Fibroblast of mammary gland (primary cell): Measurements from ENCODE around the gene FIGLA.
A peak's percentile ranks its signal among the peaks of the same experiment; 100 is the strongest.

Experiments
- DNase-seq: peaks from one replicate; pipeline ENCODE4 v3.0.0-alpha.2; 2010; ENCODE audit warnings: low read depth
- H3K4me3 ChIP-seq: 2 replicates; pipeline ENCODE4 v1.5.1; 2011; ENCODE audit warnings: low read depth, mild to moderate bottlenecking, low read length, moderate library complexity; ENCODE audit not compliant: control insufficient read depth
- TF ChIP-seq, protein P1 (sequence below): conservative IDR thresholded peaks from 2 replicates; pipeline ENCODE4 v1.5.1; 2011; ENCODE audit warnings: low read depth, low read length, inconsistent platforms; ENCODE audit not compliant: control insufficient read depth, insufficient read depth

The FIGLA gene

DNA sequence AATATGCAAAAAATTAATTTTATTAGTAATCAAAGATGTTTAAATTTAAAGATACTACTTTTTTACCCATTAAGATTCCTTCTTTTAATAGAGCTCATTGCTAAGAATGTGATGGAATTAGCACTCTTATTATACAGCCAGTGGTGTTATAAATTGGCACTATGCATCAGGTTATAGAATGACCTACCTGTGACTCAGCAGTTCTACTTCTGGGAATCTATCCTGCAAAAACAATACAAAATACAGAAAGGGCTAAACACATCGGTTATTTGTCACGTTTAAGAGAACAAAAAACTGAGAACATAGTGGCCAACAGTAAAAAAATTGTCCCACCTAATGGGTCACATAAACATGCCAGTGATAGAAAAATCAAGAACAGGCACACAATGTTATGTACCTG, 13.0 kb downstream of the FIGLA start:
- TF ChIP-seq, protein P1, sequence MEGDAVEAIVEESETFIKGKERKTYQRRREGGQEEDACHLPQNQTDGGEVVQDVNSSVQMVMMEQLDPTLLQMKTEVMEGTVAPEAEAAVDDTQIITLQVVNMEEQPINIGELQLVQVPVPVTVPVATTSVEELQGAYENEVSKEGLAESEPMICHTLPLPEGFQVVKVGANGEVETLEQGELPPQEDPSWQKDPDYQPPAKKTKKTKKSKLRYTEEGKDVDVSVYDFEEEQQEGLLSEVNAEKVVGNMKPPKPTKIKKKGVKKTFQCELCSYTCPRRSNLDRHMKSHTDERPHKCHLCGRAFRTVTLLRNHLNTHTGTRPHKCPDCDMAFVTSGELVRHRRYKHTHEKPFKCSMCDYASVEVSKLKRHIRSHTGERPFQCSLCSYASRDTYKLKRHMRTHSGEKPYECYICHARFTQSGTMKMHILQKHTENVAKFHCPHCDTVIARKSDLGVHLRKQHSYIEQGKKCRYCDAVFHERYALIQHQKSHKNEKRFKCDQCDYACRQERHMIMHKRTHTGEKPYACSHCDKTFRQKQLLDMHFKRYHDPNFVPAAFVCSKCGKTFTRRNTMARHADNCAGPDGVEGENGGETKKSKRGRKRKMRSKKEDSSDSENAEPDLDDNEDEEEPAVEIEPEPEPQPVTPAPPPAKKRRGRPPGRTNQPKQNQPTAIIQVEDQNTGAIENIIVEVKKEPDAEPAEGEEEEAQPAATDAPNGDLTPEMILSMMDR = no peak
- H3K4me3 ChIP-seq = no peak overlapping the region
- DNase-seq = peak; percentile 14

DNA sequence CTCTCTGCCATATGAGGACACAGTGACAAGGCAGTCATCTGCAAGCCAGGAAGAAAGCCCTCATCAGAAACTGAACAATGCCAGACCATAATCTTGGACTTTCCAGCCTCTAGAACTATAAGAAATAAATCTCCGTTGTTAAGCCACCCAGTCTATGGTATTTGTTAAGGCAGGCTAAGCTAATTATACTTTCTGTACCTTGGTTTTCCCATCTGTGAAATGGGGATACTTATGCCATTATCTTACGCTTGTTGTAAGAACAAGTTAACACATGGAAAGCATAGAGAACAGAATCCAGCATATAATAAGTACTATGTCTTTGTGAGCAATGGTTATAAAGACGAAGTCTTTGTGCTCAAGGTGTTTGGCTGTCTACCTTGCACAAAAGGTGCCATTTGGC, 14.2 kb downstream of the FIGLA start:
- TF ChIP-seq, protein P1 = no peak
- DNase-seq = no peak
- no peak overlapping the region for H3K4me3 ChIP-seq

DNA sequence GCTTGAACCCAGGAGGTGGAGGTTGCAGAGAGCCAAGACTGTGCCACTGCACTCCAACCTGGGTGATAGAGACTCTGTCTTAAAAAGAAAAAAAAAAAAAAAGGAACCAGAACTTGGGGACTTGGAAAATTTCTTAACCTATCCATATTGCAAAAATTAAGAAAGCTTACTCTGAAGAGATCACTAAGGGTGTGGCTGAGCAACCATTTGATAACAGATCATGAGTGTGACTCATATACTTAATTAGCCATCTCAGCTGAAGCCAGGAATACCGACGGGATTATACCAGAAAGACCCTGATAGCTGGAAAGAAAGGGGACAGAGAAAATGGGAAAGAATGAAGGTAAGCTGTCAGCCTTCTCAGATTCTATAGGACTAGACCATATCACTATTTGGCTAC, 15.3 kb downstream of the FIGLA start:
- TF ChIP-seq, protein P1 = no peak
- H3K4me3 ChIP-seq = no peak overlapping the region
- no peak for DNase-seq

DNA sequence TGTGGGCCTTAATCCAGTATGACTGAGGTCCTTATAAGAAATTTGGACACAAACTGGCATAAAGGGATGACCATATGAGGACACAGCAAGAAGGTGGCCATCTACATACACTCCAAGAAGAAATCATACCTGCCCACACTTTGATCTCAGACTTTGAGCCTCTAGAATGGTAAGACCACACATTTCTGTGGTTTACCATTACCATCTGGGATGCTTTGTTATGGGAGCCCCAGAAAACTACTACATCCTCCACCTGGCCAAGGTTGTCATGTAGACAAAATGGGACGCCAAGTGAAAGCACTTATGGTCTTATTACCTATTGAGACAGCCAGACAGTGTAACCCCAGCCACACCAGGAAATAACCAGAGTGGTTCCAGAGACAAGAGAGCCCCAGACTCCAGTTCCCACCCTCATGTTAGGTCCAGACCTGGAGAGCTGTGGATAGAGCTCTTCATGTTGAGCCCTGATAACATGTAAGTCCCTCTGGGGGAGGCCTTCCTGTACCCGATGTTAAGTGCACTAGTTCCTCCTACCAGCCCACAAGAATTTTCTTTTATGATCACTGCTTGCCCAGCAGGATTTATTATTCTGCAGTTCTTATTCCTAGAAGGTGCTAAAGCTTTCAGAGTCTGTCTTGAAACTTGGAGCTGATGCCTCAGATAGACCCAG, 17.8 kb downstream of the FIGLA start:
- TF ChIP-seq, protein P1 = no peak
- DNase-seq = no peak
- H3K4me3 ChIP-seq = no peak overlapping the region

DNA sequence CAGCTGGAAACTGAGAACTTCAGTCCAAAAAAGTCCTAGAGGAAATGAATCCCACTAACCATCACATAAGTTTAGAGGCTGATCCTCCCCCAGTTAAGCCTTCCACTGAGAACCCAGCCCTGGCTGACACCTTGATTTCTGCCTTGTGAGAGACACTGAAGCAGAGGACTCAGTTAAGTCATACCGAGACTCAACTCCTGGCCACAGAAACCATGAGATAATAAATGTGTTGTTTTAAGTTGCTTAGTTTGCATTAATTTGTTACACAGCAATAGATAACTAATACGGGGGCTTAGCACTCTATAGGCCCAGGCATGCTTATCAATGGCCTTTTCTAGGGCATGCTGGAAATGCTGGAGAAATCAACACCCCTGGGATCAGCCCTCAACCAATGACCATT, 19.0 kb downstream of the FIGLA start:
- DNase-seq = no peak
- TF ChIP-seq, protein P1 = no peak
- H3K4me3 ChIP-seq = no peak overlapping the region

DNA sequence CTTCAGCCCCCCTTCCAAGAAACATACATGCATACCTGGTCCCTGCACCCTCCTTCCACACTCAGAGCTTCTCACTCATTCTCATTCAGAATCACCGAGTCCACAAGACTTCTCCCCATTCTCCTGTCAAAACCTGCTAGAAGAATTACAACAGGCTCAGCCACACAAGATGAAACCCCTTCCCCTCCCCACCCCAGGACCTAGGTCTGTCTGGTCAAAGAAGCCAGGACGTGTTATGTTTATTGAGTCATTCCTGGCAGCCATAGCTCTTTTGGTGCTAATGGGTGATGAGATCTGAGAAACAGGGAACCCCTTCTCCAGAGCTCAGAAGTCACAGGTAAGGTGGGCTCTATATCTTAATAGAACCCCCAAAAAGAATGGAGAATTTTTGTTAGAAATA, 21.0 kb downstream of the FIGLA start:
- DNase-seq = no peak
- TF ChIP-seq, protein P1 = no peak
- no peak overlapping the region for H3K4me3 ChIP-seq
